GM11168 (cell line): ENCODE measurements around the gene SEPTIN10.
"Not testable (repeated sequence)": the region's sequence is repeated elsewhere in the genome, so short reads cannot be mapped to it uniquely, and the experiment has no call there.

Source experiments
- in situ Hi-C: fragments of 300-500 bp; cut with MboI; formaldehyde crosslinking; loops from one replicate; pipeline ENCODE4 v1.12.0; 2022; ENCODE audit warnings: low sequenced_read_pairs; ENCODE audit not compliant: unreplicated experiment

Gene SEPTIN10

DNA sequence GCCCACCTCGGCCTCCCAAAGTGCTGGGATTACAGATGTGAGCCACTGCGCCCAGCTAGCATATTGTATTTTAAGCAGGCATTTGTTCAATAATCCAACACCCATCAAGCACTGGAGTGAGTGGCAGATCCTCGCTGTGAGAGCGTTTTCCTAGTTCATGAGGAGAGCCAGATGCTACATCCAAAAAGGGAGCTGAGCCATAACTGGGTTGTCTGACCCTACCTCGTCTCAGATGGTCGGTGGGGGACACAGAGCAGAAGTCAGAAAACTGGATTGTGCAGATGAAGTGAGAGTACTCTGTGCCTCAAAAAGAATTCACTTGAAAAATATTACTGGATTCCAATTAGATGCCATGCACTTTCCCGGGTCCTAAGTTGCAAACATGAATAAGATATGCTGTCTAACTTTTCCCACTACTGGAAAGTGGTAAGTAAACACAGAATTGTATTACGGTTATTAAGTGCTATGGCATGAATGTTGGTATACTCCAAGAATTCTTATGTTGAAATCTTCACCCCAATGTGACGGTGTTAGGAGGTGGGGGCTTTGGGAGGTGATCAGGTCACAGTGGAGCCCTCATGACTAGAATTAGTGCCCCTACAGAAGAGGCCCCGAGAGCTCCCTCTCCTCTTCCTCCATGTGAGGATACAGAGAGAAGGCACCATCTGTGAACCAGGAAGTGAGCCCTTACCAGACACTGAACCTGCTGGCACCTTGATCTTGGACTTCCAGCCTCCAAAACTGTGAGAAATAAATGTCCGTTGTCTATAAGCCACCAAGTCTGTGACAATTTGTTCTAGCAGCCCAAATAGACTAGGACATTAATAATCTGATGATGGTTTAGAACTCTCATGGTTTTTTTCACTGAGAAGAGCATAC, 21.9 kb upstream of the SEPTIN10 start:
- in situ Hi-C loops: no loop called here

DNA sequence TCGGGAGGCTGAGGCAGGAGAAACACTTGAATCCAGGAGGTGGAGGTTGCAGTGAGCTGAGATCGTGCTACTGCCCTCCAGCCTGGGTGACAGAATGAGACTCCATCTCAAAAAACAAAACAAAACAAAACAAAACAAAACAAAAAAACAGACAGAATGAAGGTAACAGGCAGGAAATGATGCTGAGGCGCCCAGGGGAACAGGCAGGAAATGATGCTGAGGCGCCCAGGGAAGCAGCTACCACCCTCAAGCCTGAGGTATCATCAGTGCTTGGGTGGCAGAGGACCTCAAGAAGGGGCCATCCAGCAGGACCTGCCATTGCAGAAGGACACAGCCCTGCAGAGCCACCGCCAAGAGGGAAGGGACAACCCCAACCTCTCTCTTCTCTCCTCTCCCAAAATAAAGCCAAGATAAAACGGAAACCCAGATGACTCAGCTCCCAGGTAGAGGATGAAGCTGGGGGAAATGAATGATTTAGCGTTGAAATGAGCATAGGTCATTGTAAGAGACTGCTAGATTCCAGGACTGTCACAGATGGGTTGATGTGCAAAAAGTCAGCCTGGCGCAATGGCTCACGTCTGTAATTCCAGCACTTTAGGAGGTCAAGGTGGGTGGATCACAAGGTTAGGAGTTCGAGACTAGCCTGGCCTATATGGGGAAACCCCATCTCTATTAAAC, 19.7 kb upstream of the SEPTIN10 start:
- in situ Hi-C loops: no loop called here

DNA sequence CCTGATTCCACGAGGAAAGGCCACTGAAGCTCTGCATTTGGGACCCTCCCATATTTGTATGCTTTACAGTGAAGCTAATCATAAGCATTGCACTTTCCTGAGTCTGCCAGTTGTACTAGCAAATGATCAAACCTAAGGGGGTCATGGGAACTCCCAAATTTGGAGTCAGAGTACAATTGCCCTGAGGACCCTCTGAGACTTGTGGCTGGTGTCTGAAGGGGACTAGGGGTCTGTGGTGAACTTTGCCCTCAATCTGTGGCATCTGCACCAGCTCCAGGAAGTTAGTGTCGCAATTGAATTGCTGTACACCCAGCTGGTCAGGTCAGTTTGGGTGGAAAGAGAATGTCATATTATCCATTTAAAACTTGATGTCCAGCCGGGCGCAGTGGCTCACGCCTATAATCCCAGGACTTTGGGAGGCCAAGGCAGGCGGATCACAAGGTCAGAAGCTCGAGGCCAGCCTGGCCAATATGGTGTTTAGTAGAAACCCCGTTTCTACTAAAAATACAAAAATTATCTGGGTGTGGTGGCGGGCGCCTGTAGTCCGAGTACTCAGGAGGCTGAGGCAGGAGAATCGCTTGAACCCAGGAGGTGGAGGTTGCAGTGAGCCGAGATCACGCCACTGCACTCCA, 18.5 kb upstream of the SEPTIN10 start:
- in situ Hi-C loops: no loop called here

DNA sequence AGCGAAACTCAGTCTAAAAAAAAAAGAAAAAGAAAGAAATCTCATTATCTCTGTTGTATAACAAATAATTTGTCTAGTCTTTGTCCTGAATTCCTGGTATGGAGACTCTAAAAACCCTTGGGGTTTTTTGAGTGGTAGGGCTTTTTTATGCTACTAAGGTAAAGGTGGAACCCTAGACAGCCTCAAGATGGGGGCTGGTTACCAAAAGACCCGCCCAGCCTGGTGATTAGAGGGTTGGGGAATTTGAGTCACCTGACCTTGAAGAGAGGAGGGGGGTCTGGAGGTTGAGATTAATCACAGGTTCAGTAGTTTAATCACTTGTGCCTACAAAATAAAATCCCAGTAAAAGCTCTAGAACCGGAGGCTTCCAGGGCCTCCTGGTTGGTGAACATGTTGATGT, 18.0 kb upstream of the SEPTIN10 start:
- in situ Hi-C loops: no loop called here

DNA sequence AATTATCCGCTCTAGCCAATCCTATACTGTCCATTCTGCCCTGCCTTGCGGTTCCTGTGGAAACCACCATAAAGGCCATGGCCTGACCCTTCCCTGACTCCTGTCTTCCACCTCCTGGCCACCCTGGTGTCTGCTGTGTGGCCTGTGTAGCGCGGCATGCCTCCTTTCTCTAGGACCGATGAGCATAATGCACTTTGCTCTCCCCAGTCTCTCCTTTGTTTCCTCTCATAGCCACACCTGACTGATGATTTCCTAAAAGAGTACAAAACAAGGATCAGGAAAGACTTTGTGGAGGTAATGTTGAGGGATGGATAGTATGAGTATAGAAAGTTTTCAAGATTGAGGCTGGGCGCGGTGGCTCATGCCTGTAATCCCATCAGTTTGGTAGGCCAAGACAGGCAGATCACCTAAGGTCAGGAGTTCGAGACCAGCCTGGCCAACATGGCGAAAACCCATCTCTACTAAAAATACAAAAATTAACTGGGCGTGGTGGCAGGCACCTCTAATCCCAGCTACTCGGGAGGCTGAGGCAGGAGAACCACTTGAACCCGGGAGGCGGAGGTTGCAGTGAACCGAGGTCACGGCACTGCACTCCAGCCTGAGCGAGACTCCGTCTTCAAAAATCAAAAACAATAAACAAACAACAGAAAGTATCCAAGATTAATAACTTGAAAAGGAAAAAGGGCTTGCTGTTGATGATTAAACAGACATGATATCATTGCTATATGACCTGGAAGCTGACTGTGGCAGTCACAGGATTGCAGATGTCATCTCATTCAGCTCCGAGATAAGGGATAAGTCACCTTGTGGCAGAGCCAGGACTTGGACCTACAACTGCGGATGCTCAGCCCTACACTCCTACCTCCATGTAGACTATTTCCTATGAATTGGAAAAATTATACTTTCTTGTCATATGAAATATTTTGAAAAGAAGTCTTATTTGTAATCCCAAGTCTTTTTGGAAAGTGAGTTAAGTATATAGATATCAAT, 17.0 kb upstream of the SEPTIN10 start:
- in situ Hi-C loops: no loop called here

DNA sequence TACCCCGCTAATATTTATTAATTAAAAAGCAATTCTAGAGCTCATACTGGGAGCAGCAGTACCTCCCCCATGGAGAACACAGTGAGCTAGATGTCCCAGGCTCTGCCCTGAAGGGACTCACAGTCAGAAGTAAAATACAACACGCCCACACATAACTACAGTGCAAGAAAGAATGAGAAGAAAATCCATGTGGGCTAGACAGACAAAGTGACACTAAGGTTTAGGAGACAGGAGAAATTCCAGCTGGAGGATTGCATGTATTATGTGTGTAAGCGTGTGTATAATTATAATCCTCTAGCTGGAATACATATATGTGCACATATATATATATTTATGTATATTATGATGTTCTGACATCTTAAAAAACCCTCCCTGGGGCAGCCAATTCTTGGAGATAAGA, 16.1 kb upstream of the SEPTIN10 start:
- in situ Hi-C loops: no loop called here

DNA sequence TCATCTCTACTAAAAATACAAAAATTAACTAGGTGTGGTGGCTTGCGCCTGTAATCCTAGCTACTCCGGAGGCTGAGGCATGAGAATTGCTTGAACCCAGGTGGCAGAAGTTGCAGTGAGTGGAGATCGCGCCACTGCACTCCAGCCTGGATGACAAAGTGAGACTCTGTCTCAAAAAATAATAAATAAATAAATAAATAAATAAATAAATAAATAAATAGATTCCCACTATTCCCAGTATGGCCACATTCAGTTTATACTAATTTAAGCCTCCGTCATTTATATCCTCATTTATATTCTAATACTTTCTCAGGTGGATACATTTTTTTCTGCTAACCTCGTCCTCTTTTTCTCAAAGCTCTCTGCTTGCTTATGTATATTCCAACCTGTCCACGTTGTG, 14.6 kb upstream of the SEPTIN10 start:
- in situ Hi-C loops: not testable (repeated sequence)

DNA sequence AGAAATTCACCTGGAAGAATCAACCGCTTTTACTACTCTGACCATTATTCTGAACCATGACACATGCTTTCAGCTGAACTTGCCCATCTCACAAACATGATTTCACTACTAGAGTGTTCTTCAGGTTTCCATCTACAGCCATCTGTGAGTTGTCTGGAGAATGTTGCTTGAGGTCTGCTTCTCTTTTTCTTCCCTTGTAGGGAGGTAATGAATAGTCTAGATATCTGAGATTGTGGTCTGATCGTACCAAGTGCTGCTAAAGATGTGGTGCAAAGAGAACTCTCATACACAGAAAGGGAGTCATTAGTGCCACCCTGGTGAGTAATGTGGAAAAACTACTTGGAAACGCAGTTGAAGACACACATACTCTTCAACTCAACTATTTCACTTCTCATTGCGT, 10.6 kb upstream of the SEPTIN10 start:
- in situ Hi-C loops: no loop called here

DNA sequence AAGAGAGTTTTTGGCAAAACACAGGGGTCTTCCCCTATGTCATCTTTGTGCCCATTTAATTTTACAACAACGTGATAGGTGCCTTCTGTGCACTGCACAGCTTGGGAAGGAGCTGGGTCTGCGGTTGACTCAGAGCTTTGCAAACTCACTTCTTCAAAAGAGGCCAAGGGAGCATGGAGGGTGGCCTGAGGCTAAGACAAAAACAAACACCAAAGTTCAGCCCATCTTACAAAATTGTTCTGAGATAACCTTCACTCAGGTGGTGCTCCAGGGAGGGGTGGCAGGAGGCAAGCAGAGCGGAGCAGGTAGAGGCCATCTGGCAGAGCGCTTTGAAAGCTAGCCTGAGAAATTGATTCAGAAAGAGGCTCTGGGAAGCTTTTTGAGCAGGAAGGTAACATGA, 10.2 kb upstream of the SEPTIN10 start:
- in situ Hi-C loops: no loop called here

DNA sequence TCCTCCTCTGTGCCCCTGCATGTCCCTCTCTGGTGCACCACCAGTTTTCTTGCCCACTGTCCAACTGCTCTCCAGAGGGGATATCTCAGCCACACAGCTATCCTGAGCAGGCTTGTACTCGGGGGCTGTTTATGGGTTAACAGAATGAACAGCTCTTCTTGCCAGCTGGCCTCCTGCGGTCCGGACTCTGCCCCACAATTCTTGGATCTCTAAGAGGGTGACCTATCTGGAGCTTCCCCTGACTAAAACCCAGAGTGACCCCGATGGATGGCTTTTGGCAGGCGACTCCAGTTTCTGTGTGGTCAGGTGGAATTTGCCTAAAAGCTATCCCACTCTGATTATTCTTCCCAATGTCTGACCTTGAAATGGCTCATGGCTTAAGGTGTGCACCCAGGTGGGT, 9.5 kb upstream of the SEPTIN10 start:
- in situ Hi-C loops: no loop called here

DNA sequence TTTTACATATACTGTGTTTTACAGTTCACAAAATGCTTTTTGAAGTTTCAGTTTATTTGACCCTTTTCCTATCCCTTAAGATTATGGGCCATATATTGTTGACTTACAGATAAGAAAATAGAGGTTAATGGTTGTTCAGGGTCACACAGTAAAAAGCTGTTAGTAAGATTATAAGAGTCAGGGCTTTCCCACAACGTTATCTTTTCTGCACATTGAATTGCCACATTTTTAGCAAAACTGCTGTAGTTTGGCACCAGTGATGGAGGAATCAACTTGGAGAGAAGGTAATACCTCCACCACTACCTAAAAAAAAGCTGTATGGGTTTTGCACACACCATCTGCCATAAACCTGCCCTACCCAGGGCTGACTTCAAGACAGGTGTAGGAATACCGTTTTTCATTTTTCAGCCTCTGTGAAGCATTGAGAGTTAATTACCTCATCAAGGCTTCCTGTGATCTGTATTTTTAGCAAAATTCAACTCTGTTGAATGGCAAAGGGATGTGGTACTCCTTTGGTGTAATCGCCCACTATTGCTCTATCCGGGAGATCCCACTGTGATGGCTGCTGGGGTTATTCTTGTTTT, 5.4 kb upstream of the SEPTIN10 start:
- in situ Hi-C loops: no loop called here

DNA sequence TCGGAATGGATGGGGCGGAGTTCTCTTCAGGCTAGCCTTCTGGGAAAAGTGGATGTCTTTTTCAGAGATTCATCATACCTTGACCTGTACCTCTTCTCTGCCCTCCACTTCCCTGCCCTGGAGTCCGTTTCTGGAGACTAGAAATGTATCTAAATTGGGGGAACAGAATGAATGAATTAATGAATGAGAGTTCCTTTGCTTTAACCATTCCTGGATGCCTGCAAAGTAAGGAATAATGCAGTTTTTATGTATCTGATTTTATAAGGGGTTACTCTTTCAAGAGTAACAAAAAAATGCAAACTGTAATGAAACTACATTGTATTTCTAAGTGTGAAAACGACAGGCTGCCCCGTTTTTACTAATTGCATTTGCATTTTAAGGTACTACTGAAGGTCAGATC, 2.4 kb upstream of the SEPTIN10 start:
- in situ Hi-C loops: no loop called here

DNA sequence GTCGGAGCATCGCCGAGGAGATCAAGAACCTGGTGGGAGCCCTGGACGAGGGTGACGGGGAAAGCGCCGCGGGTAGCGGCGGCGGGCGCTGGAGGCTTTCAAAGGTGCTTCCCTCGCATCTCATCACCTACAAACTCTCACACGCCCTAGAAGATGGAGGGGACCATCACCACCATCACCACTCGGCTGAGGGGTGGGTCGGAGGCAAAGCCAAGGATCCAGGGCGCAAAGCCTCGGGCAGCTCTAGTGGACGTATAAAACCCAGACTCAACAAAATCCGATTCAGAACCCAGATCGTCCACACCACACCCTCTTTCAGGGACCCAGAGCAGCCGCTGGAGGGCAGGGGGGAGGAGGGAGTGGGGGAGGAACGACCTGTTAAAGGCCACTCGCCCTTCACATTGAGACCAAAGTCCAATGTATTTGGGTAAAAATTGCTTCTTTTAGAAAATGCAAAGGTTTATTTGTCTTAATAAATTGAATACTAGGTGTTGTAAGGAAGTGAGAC, 1.9 kb upstream of the SEPTIN10 start:
- in situ Hi-C loops: no loop called here

DNA sequence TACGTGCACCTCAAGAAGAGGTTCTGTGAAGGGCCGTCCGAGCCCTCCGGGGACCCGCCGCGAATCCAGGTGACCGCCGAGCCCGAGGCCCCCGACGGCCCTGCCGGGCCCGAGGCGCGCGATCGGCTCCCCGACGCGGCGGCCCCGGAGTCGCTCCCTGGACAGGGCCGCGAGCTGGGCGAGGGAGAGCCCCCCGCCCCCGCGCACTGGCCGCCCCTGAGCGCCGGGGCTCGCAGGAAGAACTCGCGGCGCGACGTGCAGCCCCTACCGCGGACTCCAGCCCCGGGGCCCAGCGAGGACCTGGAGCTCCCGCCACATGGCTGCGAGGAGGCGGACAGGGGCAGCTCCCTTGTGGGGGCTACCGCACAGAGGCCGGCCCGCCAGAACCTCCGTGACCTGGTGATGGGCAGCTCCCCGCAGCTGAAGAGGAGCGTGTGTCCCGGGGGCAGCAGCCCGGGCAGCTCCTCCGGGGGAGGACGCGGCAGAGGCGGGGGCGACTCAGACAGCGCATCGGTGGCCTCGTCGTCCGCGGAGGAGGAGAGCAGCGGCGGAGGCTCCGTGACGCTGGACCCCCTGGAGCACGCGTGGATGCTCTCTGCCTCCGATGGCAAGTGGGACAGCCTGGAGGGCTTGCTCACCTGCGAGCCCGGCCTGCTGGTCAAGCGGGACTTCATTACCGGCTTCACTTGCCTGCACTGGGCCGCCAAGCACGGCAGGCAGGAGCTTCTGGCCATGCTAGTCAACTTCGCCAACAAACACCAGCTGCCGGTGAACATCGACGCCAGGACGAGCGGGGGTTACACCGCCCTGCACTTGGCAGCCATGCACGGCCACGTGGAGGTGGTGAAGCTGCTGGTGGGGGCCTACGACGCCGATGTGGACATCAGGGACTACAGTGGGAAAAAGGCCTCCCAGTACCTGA, 1.2 kb upstream of the SEPTIN10 start:
- in situ Hi-C loops: no loop called here

DNA sequence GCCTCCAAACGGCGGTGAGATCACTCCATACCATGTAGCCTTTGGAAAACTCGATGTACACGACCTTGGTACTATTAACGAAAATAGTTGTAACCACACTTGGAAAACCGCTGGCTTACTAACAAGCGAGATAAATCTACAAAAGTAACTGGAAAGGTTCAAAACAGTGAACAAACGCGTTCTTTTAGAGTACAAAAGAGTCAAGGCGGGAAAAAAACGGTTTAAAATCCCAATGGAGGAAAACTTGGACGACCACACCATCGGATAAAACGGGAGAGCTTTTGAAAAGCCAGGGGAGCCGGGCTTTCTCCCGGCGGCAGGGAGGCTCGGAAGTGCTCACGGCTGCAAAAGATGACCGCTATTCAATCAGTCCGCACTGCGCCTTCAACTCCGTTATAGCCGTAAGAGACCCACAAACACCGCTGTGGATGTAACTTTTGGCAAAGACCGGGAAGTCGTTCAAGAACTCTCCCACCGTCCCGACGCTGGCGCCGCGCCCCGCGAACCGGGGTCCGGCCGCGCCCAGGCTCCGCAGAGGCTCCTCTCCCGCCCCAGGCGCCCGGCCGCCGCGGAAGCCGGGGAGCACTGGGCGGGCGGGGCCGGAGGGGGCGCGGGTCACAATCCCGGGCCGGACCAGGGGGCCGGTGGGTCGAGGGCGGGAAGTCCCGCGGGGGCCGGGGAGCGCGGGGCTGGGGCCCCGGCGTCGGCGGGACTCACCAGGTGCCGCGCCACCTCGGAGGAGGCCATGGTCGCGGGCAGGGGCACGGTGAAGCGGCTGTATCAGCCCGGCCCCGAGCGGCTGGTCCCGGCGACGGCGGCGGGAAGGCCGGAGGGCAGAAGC, 465 bp downstream of the SEPTIN10 start:
- in situ Hi-C loops: no loop called here

DNA sequence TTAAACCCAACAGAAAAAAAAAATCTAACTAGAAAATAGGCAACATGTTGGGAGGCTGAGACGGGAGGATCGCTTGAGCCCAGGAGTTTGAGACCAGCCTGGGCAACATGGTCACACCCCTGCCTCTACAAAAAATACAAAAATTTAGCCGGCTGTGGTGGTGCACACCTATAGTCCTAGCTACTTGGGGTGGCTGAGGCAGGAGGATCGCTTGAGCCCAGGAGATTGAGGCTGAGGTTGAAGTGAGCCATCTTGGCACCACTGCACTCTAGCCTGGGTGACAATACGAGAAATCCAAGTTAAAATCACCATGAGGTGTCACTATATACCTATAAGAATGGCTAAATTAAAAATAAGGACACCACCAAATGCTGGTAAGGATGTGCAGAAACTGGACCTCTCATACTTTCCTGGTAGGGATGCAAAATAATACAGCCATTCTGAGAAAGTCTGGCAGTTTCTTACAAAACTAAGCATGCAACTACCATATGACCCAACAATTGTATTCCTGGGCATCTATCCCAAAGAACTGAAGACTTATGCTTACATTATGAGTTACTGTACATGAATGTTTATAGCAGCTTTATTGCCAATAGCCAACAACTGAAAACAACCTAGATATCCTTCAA, 2.2 kb downstream of the SEPTIN10 start:
- in situ Hi-C loops: no loop called here

DNA sequence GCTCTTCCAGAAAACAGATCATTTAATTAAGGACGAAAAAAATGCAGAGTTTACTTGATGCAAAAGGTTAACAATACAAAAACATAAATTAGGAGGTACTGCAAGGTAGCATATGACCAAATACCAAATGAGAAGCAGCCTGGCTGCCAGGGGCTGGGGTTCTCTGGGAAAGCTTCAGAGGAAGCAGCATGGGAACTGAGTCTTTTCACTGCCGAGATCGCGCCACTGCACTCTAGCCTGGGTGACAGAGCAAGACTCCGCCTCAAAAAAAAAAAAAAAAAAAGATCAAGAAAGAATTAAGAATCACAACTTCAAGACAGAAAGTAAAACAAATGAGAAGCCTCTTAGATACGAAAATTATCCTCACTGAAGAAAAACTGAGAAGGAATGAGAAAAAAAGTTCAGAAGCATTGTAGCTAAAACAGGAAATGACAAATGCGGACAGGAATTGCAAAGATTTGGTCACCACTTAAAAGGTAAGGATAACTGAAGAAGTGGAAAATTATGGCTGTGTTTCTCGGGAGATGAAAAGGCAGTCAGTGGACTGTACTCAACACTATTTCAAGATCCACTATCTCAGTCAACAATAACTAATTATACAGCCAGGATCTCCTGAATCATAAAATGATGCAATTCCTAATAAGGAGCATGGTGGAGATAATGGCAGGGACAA, 4.3 kb downstream of the SEPTIN10 start:
- in situ Hi-C loops: no loop called here
